Adrenal gland (tissue), 5 donors: ENCODE data around the gene GSE1.

Experiments used
- CTCF ChIP-seq, 6 experiments: fragments of 450-650 bp in 4 of 6; fragments of 200-600 bp in 2 of 6; sonication (generic) in 1 of 6; IDR thresholded peaks; 1 replicate in 5 of 6; 2 replicates in 1 of 6; pipeline versions ENCODE4 v1.5.1 to v1.8.0; 2016 to 2021; ENCODE audit warnings: antibody characterized with exemption in 6 of 6, mild to moderate bottlenecking in 2 of 6, moderate library complexity in 1 of 6
- POLR2A ChIP-seq, 2 donors: fragments of 450-650 bp; IDR thresholded peaks; one replicate each; pipeline ENCODE4 v1.6.1; 2017; ENCODE audit warnings: antibody characterized with exemption in 2 of 2, mild to moderate bottlenecking in 2 of 2, moderate library complexity in 1 of 2
- donor health status: DM: no; HTN: no; CAD: no.

GRCh38 chr16:85676466-85676865 lies 63.3 kb downstream of the GSE1 start:
- TF ChIP-seq POLR2A (IDR thresholded peaks at IDR 0.05) (no peak), CTCF (IDR thresholded peaks at IDR 0.05) (no peak)
